COLO829 (cell line): Measurements from ENCODE around the gene RSPH3.
"Not testable (repeated sequence)": the region's sequence is repeated elsewhere in the genome, so short reads cannot be mapped to it uniquely, and the experiment has no call there.

Experiments used
- DNase-seq: peaks from one replicate; pipeline ENCODE4 v3.0.0; 2012; ENCODE audit warnings: low spot score

The RSPH3 gene

DNA sequence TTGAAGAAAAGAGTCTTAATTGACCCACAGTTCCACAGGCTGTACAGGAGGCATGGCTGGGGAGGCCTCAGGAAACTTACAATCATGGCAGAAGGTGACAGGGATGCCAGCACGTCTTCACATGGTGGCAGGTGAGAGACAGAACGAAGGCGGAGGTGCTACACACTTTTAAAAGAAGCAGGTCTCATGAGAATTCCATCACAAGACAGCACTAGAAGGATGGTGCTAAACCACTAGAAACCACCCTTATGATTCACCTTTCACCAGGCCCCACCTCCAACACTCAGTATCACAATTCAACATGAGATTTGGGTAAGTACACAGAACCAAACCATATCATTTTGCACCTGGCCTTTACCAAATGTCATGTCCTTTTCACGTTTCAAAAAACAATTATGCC is 23.9 kb upstream of the RSPH3 start:
- no peak for DNase-seq

DNA sequence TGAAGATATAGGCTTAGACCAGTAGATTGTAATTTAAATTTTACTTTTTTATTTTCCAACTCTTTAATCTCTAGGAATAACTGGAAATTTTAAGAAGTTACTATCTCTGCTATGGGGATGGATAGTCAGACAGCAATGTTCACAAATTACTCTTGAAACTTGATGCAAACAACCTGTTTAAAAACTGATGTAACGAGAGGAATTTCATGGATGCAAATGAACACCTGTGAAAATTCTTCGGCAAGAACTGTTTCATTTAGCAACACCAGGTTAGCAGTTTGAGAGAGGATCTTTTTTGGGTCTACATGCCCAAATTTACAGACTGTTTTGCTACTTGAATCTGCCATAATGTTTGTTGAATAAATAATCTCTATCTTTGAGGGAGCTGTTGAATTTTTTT is 20.0 kb upstream of the RSPH3 start:
- DNase-seq = no peak

DNA sequence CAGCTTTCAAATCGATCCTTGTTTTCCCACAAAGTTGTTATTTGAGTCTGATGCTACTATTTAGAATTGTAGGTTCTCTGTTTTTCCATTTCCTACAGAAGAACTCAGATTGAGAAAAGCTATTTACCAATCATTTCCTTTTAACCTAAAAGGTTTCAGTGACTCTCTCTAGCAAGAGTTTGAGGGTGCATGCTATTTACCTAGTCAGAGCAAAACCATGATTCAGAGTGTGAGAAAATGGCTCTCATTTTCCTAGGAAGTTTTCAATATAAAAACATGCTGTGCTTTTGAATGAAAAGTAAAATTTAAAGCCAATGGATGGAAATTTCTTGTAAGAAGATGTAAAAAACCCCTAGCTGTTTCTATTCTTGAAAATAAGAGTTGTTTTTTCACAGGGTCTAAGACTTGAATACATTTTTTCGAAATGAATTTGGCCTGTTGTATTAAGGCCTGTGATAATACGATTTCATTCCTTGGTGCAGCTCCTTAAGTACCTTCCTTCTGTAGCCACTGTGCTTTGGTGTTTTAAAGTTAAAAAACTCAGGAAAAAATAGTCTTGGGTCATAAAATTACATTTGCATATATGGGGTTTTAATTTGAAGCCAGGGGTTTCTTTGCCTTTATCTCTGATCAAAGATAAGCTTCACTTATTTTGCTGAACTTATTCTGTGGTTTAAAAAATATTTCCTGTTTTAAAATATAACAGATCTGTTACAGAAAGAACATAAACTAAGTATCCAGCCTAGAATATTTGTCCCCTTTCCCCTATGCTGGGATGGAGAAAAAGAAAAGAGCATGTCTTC is 18.0 kb upstream of the RSPH3 start:
- no peak for DNase-seq

DNA sequence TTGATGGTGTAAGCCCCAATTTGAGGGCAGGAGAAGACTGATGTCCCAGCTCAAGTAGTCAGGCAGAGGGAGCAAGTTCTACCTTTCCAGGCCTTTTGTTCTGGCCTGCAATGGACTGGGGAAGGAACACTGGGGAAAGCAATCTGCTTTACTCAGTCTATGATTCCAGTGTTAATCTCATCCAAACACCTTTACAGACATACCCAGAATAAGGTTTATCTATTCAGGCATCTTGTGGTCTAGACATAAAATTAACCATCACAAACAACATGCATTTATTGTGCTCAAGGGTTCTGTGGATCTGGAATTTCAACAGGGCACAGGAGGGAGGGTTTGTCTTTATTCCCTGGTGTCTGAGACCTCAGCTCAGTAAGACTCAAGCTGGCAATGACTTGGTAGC is 14.4 kb upstream of the RSPH3 start:
- DNase-seq = no peak

DNA sequence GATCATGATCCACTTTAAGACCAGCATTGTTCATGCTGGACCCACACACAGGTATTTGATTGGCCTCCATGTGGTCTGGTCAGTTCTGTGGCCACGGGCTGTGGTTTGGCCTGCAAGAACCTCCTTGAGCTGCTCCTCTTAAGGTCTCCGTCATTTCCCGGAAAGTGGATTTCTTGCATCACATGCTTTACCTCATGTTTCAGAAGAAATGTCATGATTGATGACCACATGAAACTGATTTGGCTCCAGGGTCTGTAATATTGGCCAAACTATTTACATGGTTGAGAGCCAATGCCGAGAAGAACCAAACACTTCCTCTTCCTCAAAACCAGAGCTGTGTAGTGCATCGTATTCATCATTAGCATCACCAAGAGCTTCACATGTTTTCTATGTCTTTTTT is 13.2 kb upstream of the RSPH3 start:
- DNase-seq = no peak

DNA sequence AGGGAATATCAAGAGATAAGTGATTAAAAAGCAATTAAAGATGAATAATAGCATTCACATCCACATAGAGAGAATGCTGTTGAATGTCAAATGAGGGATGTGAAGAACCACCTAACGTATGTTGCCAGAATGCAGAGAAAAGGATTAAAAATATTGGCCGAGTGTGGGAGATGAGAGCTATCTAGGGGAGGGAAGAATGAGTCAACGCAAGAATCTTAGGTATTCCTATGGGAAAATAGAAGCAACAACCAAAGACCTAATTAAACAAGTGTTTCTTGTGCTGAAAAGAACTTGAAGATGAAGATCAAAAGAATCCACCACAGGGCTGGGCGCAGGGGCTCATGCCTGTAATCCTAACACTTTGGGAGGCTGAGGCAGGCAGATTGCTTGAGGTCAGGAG is 12.2 kb upstream of the RSPH3 start:
- no peak for DNase-seq

DNA sequence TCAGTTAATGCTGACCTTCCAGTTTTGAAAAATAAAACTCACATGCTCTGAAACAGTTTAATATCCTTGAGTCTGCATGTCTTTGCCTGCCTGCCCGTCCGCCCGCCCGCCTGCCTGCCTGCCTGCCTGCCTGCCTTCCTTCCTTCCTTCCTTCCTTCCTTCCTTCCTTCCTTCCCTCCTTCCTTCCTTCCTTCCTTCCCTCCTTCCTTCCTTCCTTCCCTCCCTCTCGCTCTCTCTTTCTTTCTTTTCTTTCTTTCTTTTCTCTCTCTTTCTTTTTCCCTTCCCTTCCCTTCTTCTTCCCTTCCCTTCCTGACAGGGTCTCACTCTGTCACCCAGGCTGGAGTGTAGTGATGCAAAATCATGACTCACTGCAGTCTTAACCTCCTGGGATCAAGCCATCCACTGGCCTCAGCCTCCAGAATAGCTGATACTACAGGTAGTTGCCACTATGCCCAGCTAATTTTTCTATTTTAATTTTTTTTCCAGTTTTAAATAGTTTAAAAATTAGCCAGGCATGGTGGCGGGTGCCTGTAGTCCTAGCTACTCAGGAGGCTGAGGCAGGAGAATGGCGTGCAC is 10.1 kb upstream of the RSPH3 start:
- not testable (repeated sequence) for DNase-seq

DNA sequence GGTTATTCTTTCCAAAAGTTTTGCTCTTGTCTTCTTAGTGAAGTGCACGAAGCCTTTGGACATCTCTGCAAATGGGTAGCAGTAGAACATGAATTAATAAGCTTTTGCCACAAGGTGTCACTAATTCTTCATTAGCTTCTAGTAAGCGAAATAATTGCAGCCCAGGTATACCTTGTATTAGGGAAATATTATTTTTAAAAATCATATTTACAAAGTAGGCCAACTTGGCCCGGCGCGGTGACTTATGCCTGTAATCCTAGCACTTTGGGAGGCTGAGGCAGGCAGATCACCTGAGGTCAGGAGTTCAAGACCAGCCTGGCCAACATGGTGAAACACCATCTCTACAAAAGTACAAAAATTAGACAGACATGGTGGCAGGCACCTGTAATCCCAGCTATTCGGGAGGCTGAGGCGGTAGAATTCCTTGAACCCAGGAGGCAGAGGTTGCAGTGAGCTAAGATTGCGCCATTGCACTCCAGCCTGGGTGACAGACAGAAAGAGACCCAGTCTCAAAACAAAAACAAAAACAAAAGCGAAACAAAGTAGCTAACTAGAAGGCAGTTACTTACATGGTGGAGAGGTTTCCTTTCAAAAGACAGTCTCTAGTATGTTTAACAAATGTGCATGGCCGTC is 8.8 kb upstream of the RSPH3 start:
- peak; percentile 23 for DNase-seq

DNA sequence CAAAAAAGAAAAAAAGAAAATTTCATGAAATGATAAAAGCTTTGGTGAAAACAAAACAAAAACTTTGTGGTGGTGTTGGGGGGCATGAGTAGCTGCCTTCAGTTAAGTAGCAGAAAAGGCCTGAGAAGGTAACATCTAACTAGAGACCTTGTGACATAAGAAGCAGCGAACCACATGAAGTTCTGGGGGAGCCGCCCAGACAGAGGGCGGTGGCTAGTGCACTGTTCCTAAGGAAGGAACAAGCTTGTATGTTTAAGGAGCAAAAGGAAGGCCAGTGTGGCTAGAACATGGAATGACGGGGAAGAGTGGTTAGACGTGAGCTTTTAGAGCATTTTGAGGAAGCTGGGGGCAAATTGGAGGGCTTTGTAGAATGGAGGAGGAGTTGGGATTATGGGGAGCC is 7.5 kb upstream of the RSPH3 start:
- no peak for DNase-seq

DNA sequence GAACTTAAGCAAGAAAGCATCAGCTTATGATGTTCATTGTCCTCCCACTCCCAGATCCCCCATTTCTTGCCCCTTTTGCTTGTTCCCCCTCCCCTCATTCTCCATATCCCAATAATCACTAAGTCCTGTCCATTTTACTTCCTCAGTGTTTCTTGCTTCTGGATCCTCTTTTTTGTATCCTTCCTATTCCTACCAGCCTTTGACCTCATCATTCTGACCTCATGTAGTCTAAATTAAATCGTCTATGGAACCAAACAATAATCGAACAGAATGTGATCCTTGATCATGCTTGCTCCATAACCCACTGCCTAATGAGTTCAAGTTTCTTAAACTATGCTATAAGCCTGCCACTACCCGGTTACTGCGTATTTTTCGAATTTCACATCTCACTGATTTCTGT is 5.4 kb upstream of the RSPH3 start:
- DNase-seq = no peak

DNA sequence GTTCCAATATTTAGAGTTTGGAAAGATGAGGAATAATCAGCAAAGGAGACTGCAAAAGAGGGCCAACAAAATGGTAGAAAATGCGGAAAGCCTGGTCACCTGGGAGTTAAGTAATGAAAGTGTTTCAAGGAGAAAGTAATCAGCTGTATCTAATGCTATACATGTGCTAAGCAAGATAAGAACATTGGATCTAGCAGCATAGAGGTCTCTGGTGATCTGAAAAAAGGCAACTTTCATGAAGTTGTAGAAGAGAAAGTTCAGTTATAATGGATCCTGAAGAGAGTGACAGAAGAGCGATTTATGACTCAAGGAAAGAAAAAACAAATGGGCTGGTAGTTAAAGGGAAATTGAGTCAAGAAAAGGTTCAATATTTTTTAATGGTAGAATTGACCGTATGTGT is 4.6 kb upstream of the RSPH3 start:
- DNase-seq = no peak

DNA sequence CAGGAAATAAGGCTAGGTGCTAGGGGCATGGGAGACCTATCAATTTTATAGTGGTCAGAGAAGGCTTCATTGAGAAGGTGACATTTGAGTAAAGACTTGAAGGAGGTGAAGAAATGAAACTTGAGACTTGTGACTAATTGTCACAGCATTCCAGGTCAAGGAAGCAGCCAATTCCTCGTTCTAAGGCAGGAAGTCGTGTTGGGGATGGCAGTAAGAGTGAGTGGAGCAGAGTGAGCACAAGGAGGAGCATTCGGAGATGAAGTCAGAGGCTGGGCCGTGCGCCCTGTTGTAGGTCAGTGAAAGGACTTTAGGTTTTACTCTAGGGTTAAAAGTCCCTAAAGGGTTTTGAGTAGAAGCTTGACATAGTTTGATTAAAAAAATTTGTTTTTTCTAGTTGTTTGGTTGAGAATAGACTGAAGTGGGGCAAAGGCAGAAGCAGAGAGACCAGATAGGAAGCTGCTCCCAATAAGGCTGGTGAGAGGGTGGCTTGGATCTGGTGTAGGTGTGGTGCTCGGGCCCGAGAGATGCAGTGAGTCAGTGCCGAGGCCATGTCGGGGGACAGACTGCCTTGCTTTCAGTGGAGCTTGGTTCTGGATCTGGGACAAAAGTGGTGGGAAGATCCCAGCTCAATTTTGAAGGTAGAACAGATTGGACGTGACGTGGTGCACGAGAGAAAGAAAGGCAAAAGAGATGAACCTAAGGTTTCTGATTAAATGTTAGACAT is 2.6 kb upstream of the RSPH3 start:
- no peak for DNase-seq

DNA sequence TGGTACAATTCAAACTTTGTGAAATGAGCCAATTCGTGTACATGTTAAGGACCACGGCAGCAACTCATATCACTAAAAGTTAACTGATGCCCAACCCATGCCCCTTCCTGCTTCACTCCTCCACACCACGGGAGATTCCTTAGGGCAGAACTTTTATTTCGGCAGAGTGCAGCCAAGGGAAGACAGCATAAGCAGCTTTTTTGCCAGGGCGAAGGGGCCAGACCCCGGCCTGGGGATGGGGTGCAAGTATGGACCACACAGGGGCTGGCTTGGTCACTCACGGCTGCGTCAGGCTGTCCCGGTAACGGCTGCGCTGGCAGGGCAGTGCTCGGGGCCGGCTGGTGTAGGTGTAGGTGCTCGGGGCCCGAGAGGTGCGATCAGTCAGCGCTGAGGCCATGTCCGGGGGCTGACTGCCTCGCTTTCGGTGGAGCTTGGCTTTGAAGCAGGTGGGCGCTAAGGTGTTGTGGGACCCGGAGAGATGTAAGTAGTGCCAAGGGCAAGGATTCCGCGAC is 792 bp downstream of the RSPH3 start:
- no peak for DNase-seq

DNA sequence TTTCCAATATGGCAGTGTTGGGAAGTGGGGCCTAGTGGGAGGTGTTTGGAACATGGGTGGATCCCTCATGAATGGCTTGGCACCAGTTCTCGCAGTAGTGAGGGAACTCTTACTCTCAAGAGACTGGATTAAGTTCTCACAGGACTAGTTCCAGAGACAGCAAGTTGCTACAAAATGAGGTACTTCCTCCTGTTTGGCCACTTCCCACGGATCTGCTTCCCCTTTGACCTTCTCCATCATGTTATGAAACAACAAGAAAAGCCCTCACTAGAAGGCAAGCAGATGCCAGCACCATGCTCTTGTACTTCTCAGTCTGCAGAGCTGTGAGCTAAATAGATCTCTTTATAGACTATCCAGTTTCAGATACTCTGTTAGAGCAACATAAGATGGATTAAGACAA is 3.1 kb downstream of the RSPH3 start:
- no peak for DNase-seq

DNA sequence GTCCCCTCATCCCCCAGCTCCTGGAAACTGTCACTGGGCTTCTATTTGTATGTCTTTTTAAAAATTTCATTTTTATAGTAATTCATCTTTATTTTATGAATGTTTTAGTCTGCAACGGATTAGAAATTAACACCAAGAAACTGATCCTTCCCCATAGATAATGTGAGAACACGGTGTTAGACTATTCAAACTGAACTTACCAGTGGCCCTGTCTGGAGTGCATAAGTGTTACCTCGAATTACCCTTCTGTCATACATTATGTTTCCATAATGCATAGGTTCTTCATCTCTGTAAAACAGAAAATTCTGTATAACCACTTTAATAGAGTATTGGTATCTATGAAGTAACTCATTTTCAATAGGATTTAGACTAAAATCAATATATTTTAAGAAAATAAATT is 6.4 kb downstream of the RSPH3 start:
- DNase-seq = no peak

DNA sequence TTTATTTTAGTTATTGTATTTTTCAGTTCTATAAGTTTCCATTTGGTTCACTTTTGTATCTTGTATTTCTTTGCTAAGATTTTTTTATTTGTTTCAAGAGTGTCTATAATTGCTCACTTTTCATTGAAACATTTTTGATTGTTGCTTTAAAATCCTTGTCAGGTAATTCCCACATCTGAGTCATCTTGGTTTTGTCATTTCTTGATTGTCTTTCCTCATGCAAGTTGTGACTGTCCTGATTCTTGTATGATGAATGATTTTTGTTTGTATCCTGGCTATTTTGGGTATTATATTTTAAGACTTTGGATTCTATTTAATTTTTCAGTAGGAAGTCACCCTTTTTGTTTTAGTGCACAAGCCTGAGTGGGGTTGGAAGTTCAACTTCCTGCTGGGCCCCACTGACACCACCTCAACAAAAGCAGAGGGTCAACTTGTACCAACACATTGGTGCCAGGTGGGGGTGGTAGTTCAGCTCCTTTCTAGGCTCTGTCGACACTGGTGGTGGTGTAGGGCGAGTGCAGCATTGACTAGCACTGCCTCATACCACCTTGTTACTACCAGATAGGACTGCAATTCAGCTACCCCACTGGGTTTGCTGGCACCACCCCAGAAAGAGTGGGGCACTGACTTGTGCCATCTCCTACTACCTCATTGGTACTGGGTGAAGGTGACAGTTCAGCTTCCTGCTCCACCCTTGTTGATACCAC is 8.8 kb downstream of the RSPH3 start:
- no peak for DNase-seq

DNA sequence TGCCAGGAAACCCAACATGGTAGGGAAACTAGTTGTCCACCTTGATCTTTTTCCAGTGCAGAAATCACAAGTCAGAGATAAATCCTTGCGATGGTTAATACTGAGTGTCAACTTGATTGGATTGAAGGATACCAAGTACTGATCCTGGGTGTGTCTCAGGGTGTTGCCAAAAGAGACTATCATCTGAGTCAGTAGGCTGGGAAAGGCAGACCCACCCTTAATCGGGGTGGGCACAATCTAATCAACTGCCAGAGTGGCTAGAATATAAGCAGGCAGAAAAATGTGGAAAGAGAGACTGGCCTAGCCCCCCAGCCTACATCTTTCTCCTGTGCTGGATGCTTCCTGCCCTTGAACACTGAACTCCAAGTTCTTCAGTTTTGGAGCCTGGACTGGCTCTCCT is 10.3 kb downstream of the RSPH3 start:
- DNase-seq = not testable (repeated sequence)

DNA sequence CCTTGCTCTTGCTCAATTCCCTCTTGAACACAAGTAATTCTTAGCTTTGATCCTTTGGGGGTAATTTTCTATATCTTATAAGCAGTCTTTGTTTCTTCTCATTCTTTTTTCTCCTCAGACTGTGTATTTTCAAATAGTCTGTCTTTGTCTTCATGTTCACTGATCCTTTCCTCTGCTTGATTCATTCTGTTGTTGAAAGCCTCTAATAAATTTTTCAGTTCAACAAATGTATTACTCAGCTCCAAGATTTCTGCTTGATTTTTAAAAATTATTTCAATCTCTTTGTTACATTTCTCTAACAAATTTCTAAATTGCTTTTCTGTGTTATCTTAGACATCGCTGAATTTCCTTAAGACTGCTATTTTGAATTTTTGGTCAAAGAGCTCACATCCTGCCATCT is 11.5 kb downstream of the RSPH3 start:
- DNase-seq = no peak

DNA sequence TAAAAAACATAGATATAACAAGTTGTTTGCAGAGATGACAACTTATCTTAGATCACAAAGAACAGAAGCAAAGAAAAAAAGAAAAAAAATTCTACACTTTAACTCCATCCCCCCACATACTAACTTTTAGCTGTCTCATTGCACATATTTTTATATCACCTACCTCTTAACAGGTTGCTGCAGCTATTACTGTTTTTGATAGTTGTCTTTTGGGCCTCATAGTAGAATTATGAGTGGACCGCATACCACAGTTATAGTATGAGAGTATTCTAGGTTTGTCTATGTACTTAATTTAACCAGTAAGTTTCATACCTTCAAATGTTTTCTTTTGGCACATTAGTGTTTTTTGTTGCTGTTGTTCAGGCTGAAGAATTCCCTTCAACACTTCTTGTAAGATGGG is 12.3 kb downstream of the RSPH3 start:
- no peak for DNase-seq

DNA sequence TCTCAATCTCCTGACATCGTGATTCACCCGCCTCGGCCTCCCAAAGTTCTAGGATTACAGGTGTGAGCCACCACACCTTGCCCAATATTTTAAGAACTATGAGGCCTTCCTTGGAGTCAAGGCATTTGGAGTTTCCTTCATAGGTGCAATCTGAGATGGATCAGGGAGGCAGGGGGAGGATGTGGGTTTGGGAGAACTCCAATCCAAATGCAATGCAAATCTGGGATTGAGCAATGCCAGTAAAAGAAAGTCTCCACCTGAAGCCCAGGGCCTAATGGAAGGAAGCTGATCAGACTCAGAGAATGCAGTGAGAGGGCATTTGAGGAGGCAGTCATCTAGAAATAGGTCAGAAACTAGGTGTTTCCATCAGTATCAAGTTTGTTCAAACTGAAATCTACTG is 21.2 kb downstream of the RSPH3 start:
- DNase-seq = no peak

DNA sequence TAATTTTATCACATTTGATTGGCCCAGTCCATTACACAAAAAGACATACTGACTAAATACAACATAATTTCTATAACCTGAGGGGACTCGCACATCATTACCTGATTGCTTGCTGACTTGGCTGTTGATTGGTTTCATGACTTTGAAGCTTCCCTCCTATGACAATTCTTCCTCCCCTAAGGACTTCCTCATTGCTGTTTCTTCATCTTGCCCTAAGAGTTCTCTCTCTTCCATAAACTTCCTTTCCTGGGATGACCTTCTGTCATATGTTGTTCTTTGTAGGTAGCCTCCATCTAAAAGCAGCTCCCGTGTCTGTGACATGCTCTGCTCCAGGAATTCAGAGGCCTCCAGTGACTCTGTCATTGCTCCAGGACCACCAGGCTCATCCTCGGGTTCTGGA is 22.6 kb downstream of the RSPH3 start:
- no peak for DNase-seq
